SK-N-SH (cell line): ENCODE results near the gene USB1. TPM values are rescaled to one million over a fixed set of nuclear protein-coding genes. Genes with fewer than 3 reads are reported as not detected.

Experiments used
- CTCF ChIA-PET: fragments of 300-600, 350-600 bp; formaldehyde crosslinking; extraction: SDS; loops from one replicate; lab custom pipeline; 2021; lab: Yijun Ruan, JAX
- POLR2A ChIA-PET: fragments of 350-600 bp; sonication (Branson Sonifier 250); formaldehyde crosslinking; extraction: SDS; loops from one replicate; lab custom pipeline; 2020; ENCODE audit warnings: antibody characterized with exemption, inconsistent platforms; lab: Yijun Ruan, JAX
- DNase-seq: peaks from one replicate; pipeline ENCODE4 v3.0.0; 2012
- H2AFZ ChIP-seq: fragments of 200-600 bp; sonication (generic); 2 replicates; pipeline ENCODE4 v1.8.1; 2016; ENCODE audit warnings: antibody characterized with exemption, mild to moderate bottlenecking, low read depth
- H3F3A ChIP-seq: fragments of 200-600 bp; sonication (generic); replicated peaks from 2 replicates; pipeline ENCODE3; 2016; ENCODE audit warnings: antibody characterized with exemption, mild to moderate bottlenecking; ENCODE audit not compliant: insufficient read depth
- H3K27ac ChIP-seq, 2 experiments: fragments of 200-500 bp in 1 of 2; fragments of 200-600 bp in 1 of 2; sonication (Bioruptor generic) in 1 of 2; sonication (generic), shearing (Covaris generic) in 1 of 2; 2 replicates each; pipeline versions ENCODE4 v1.5.1 to v1.6.1; 2014 to 2016; ENCODE audit warnings: low read depth in 2 of 2, inconsistent platforms in 1 of 2, low read length in 1 of 2, mild to moderate bottlenecking in 1 of 2, mixed read lengths in 1 of 2
- H3K27me3 ChIP-seq: fragments of 200-600 bp; sonication (generic), shearing (Covaris generic); 2 replicates; pipeline ENCODE4 v1.6.1; 2016; ENCODE audit warnings: mixed run types; ENCODE audit not compliant: insufficient read depth
- H3K36me3 ChIP-seq, 2 experiments: fragments of 200-500 bp in 1 of 2; fragments of 200-600 bp in 1 of 2; sonication (Bioruptor generic) in 1 of 2; sonication (generic) in 1 of 2; replicated peaks in 1 of 2; 2 replicates each; pipeline versions ENCODE3 to v1.5.1; 2014 to 2016; ENCODE audit warnings: low read length in 1 of 2, mild to moderate bottlenecking in 1 of 2; ENCODE audit not compliant: insufficient read depth in 2 of 2, control insufficient read depth in 1 of 2
- H3K4me1 ChIP-seq, 2 experiments: fragments of 200-500 bp in 1 of 2; fragments of 200-600 bp in 1 of 2; sonication (Bioruptor generic) in 1 of 2; sonication (generic), shearing (Covaris generic) in 1 of 2; 2 replicates each; pipeline versions ENCODE4 v1.5.1 to v1.6.1; 2014 to 2016; ENCODE audit warnings: low read depth in 1 of 2, low read length in 1 of 2, mixed run types in 1 of 2; ENCODE audit not compliant: insufficient read depth in 2 of 2, control insufficient read depth in 1 of 2
- H3K4me2 ChIP-seq: fragments of 200-600 bp; sonication (generic), shearing (Covaris generic); 2 replicates; pipeline ENCODE4 v1.6.1; 2017; ENCODE audit warnings: mixed run types
- H3K4me3 ChIP-seq, 2 experiments: fragments of 200-500 bp in 1 of 2; fragments of 200-600 bp in 1 of 2; sonication (Bioruptor generic) in 1 of 2; sonication (generic), shearing (Covaris generic) in 1 of 2; 2 replicates each; pipeline versions ENCODE4 v1.5.1 to v1.8.1; 2014 to 2016; ENCODE audit warnings: low read depth in 2 of 2, inconsistent platforms in 1 of 2, low read length in 1 of 2, mild to moderate bottlenecking in 1 of 2, mixed read lengths in 1 of 2, moderate library complexity in 1 of 2
- H3K79me2 ChIP-seq: fragments of 200-600 bp; sonication (generic); 2 replicates; pipeline ENCODE4 v1.8.1; 2017; ENCODE audit warnings: mild to moderate bottlenecking; ENCODE audit not compliant: insufficient read depth
- H3K9ac ChIP-seq: fragments of 200-600 bp; sonication (generic); 2 replicates; pipeline ENCODE4 v1.6.1; 2017; ENCODE audit warnings: mixed run types
- H3K9me2 ChIP-seq: fragments of 200-600 bp; sonication (generic); 2 replicates; pipeline ENCODE4 v1.6.1; 2017; ENCODE audit warnings: mixed run types
- H3K9me3 ChIP-seq: fragments of 200-600 bp; sonication (generic); 2 replicates; pipeline ENCODE4 v1.6.1; 2017; ENCODE audit warnings: mixed run types, mild to moderate bottlenecking, moderate library complexity
- H4K20me1 ChIP-seq: fragments of 200-600 bp; sonication (generic); 2 replicates; pipeline ENCODE4 v1.6.1; 2017; ENCODE audit warnings: mild to moderate bottlenecking, mixed run types; ENCODE audit not compliant: insufficient read depth
- EP300 ChIP-seq, 2 experiments: IDR thresholded peaks; 2 replicates each; pipeline versions ENCODE4 v1.4.0 to v1.6.1; 2012; ENCODE audit warnings: borderline replicate concordance in 1 of 2, low read depth in 1 of 2, low read length in 1 of 2
- FOXJ3 ChIP-seq: sonication (generic); formaldehyde crosslinking; IDR thresholded peaks from 2 replicates; pipeline ENCODE4 v1.5.1; 2020; ENCODE audit warnings: mild to moderate bottlenecking, missing genetic modification reagents
- FOXM1 ChIP-seq: IDR thresholded peaks from 2 replicates; pipeline ENCODE4 v1.4.0; 2012; ENCODE audit warnings: low read depth, mild to moderate bottlenecking
- GABPA ChIP-seq: IDR thresholded peaks from 2 replicates; pipeline ENCODE4 v1.4.0; 2012; ENCODE audit warnings: low read depth, mild to moderate bottlenecking
- JUND ChIP-seq: IDR thresholded peaks from 2 replicates; pipeline ENCODE4 v1.4.0; 2012
- MXI1 ChIP-seq: IDR thresholded peaks from 2 replicates; pipeline ENCODE4 v1.6.1; 2012; ENCODE audit warnings: mild to moderate bottlenecking, low read depth, low read length, improper control_type of control experiment
- NRF1 ChIP-seq: IDR thresholded peaks from 2 replicates; pipeline ENCODE4 v1.6.1; 2012; ENCODE audit warnings: low read depth, mild to moderate bottlenecking, low read length
- POLR2AphosphoS5 ChIP-seq: IDR thresholded peaks from 2 replicates; pipeline ENCODE4 v1.6.1; 2012; ENCODE audit warnings: low read depth, low read length
- RAD21 ChIP-seq: IDR thresholded peaks from 2 replicates; pipeline ENCODE4 v1.6.1; 2012; ENCODE audit warnings: mild to moderate bottlenecking, low read length
- RFX5 ChIP-seq: IDR thresholded peaks from 2 replicates; pipeline ENCODE4 v1.6.1; 2012; ENCODE audit warnings: mild to moderate bottlenecking, improper control_type of control experiment, low read length
- RXRA ChIP-seq: IDR thresholded peaks from 2 replicates; pipeline ENCODE4 v1.4.0; 2012; ENCODE audit warnings: low read depth, mild to moderate bottlenecking, borderline replicate concordance
- SIN3A ChIP-seq: IDR thresholded peaks from 2 replicates; pipeline ENCODE4 v1.6.1; 2012; ENCODE audit warnings: low read depth, mild to moderate bottlenecking, low read length, moderate library complexity, borderline replicate concordance
- SMC3 ChIP-seq: IDR thresholded peaks from 2 replicates; pipeline ENCODE4 v1.6.1; 2012; ENCODE audit warnings: low read depth, low read length, improper control_type of control experiment
- TAF1 ChIP-seq: IDR thresholded peaks from 2 replicates; pipeline ENCODE4 v1.6.1; 2012; ENCODE audit warnings: low read depth, mild to moderate bottlenecking, low read length, moderate library complexity, borderline replicate concordance
- TCF12 ChIP-seq: IDR thresholded peaks from 2 replicates; pipeline ENCODE4 v1.4.0; 2012
- TEAD4 ChIP-seq: IDR thresholded peaks from 2 replicates; pipeline ENCODE4 v1.4.0; 2012; ENCODE audit warnings: mild to moderate bottlenecking, borderline replicate concordance; ENCODE audit not compliant: insufficient read depth
- YY1 ChIP-seq: IDR thresholded peaks from 2 replicates; pipeline ENCODE4 v1.4.0; 2012; ENCODE audit warnings: low read depth, mild to moderate bottlenecking
- WGBS: methylation state at CpG from one replicate; pipeline ENCODE4 v1.1.6; 2017; ENCODE audit warnings: low lambda C conversion rate; 5-methylcytosine and 5-hydroxymethylcytosine counted together
- polyA plus RNA-seq, 3 experiments: library from polyadenylated mRNA; depleted of rRNA; stranded (reverse); fragments of >200 nt; gene quantifications; 2 replicates each; pipeline ENCODE4 v1.2.3, GENCODE V29; 2012
- TF ChIP-seq, protein P1 (sequence below): fragments of 150-350 bp; IDR thresholded peaks from 2 replicates; pipeline ENCODE4 v1.6.1; 2016; ENCODE audit warnings: mild to moderate bottlenecking, low read depth, low read length
- TF ChIP-seq, protein P2 (sequence below): IDR thresholded peaks from 2 replicates; pipeline ENCODE4 v1.4.0; 2012; ENCODE audit warnings: low read depth, borderline replicate concordance
- TF ChIP-seq, protein P3 (sequence below): IDR thresholded peaks from 2 replicates; pipeline ENCODE4 v1.4.0; 2012; ENCODE audit warnings: low read depth, borderline replicate concordance
- TF ChIP-seq, protein P4 (sequence below): fragments of 200-600 bp; sonication (generic); IDR thresholded peaks from 2 replicates; pipeline ENCODE4 v1.6.1; 2017; ENCODE audit warnings: antibody characterized with exemption, mild to moderate bottlenecking, moderate library complexity
- TF ChIP-seq, protein P5 (sequence below): IDR thresholded peaks from 2 replicates; pipeline ENCODE4; 2012

USB1 gene
- polyA plus RNA-seq, 1 of the 3 experiments (the other 2 are of a cell fraction) = 94.1 TPM

- CTCF ChIA-PET = interaction anchor here (0.9 kb wide), 1 partner anchor 10 kb away, joined by 3 read pairs; no protein-coding TSS in a partner anchor
- Histone ChIP-seq H3K27ac (no peak overlapping the region), H3K9me2 (no peaks in the 10 kb centered on the region), H3K79me2 (no peaks in the 10 kb centered on the region), H2AFZ (no peak overlapping the region), H3K4me1 (peaks cover 0 to 3% of the 10 kb centered on the region in 2 experiments; a peak in 1 of 4 replicates), H4K20me1 (no peaks in the 10 kb centered on the region), H3K9me3 (no peaks in the 10 kb centered on the region), H3F3A (no peaks in the 10 kb centered on the region), H3K4me2 (no peak overlapping the region), H3K9ac (no peak overlapping the region), H3K4me3 (no peak overlapping the region), H3K27me3 (no peaks in the 10 kb centered on the region; the same call in 1 of the 2 replicates), H3K36me3 (no peaks in the 10 kb centered on the region)
- DNase-seq = no peak
- POLR2A ChIA-PET = no interaction called here
- TF ChIP-seq JUND (no peak), FOXM1 (no peak), MXI1 (no peak), GABPA (no peak), POLR2AphosphoS5 (no peak), FOXJ3 (CRISPR knock-in tag) (no peak)
- WGBS = 47% methylated on average over 10 of the region's 10 CpGs
Observed at GRCh38 chr16:57969451-57970123, 31.6 kb upstream of the USB1 start.

GRCh38 chr16:57970319-57970718 lies 30.9 kb upstream of the USB1 start:
- CTCF ChIA-PET = interaction anchor here (0.9 to 1.1 kb wide), 2 partner anchors 9 to 29 kb away, joined by 3 read pairs; no protein-coding TSS in a partner anchor
- 76% methylated on average over 13 of the region's 13 CpGs for WGBS
- no peak for TF ChIP-seq FOXM1
- TF ChIP-seq, protein P1, sequence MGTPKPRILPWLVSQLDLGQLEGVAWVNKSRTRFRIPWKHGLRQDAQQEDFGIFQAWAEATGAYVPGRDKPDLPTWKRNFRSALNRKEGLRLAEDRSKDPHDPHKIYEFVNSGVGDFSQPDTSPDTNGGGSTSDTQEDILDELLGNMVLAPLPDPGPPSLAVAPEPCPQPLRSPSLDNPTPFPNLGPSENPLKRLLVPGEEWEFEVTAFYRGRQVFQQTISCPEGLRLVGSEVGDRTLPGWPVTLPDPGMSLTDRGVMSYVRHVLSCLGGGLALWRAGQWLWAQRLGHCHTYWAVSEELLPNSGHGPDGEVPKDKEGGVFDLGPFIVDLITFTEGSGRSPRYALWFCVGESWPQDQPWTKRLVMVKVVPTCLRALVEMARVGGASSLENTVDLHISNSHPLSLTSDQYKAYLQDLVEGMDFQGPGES = no peak
- TF ChIP-seq SIN3A = no peak
- no peak for TF ChIP-seq EP300 (IDR thresholded peaks at IDR 0.05; ENCODE audit: borderline replicate concordance in 1 of 2, low read depth in 1 of 2, low read length in 1 of 2)
- TF ChIP-seq RAD21 = no peak
- no peak for TF ChIP-seq TEAD4
- TF ChIP-seq, protein P2, sequence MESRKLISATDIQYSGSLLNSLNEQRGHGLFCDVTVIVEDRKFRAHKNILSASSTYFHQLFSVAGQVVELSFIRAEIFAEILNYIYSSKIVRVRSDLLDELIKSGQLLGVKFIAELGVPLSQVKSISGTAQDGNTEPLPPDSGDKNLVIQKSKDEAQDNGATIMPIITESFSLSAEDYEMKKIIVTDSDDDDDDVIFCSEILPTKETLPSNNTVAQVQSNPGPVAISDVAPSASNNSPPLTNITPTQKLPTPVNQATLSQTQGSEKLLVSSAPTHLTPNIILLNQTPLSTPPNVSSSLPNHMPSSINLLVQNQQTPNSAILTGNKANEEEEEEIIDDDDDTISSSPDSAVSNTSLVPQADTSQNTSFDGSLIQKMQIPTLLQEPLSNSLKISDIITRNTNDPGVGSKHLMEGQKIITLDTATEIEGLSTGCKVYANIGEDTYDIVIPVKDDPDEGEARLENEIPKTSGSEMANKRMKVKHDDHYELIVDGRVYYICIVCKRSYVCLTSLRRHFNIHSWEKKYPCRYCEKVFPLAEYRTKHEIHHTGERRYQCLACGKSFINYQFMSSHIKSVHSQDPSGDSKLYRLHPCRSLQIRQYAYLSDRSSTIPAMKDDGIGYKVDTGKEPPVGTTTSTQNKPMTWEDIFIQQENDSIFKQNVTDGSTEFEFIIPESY = no peak
- no peak for TF ChIP-seq SMC3
- no peak for TF ChIP-seq RXRA
- TF ChIP-seq RFX5 = no peak
- no peak for TF ChIP-seq NRF1
- no peak for TF ChIP-seq MXI1
- no peak for TF ChIP-seq TCF12
- no peak for TF ChIP-seq YY1
- TF ChIP-seq TAF1 = no peak
- TF ChIP-seq, protein P3, sequence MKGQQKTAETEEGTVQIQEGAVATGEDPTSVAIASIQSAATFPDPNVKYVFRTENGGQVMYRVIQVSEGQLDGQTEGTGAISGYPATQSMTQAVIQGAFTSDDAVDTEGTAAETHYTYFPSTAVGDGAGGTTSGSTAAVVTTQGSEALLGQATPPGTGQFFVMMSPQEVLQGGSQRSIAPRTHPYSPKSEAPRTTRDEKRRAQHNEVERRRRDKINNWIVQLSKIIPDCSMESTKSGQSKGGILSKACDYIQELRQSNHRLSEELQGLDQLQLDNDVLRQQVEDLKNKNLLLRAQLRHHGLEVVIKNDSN = no peak
- TF ChIP-seq, protein P4, sequence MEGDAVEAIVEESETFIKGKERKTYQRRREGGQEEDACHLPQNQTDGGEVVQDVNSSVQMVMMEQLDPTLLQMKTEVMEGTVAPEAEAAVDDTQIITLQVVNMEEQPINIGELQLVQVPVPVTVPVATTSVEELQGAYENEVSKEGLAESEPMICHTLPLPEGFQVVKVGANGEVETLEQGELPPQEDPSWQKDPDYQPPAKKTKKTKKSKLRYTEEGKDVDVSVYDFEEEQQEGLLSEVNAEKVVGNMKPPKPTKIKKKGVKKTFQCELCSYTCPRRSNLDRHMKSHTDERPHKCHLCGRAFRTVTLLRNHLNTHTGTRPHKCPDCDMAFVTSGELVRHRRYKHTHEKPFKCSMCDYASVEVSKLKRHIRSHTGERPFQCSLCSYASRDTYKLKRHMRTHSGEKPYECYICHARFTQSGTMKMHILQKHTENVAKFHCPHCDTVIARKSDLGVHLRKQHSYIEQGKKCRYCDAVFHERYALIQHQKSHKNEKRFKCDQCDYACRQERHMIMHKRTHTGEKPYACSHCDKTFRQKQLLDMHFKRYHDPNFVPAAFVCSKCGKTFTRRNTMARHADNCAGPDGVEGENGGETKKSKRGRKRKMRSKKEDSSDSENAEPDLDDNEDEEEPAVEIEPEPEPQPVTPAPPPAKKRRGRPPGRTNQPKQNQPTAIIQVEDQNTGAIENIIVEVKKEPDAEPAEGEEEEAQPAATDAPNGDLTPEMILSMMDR = no peak
- TF ChIP-seq, protein P5, sequence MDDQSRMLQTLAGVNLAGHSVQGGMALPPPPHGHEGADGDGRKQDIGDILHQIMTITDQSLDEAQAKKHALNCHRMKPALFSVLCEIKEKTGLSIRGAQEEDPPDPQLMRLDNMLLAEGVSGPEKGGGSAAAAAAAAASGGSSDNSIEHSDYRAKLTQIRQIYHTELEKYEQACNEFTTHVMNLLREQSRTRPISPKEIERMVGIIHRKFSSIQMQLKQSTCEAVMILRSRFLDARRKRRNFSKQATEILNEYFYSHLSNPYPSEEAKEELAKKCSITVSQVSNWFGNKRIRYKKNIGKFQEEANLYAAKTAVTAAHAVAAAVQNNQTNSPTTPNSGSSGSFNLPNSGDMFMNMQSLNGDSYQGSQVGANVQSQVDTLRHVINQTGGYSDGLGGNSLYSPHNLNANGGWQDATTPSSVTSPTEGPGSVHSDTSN = no peak

More at GRCh38 chr16:57970319-57970718, 30.9 kb upstream of the USB1 start:
- no peaks in the 10 kb centered on the region for H3K79me2 ChIP-seq
- H3K27ac ChIP-seq = no peak overlapping the region
- H3K4me1 ChIP-seq = peaks cover 0 to 3% of the 10 kb centered on the region in 2 experiments; a peak in 1 of 4 replicates
- H2AFZ ChIP-seq = no peak overlapping the region
- no peak overlapping the region for H3K4me2 ChIP-seq
- no peaks in the 10 kb centered on the region for H3K9me3 ChIP-seq
- H3K4me3 ChIP-seq = no peak overlapping the region
- no peaks in the 10 kb centered on the region for H3F3A ChIP-seq
- POLR2A ChIA-PET = no interaction called here
- H3K9ac ChIP-seq = no peak overlapping the region
- H3K9me2 ChIP-seq = no peaks in the 10 kb centered on the region
- H3K36me3 ChIP-seq = no peaks in the 10 kb centered on the region
- H3K27me3 ChIP-seq = no peaks in the 10 kb centered on the region; the same call in 1 of the 2 replicates
- H4K20me1 ChIP-seq = no peaks in the 10 kb centered on the region
- DNase-seq = no peak
